HCT116 (cell line): ENCODE results near the gene ZNF618.

Experiments
- CTCF ChIP-seq, 3 experiments: fragments of 200-600 bp in 1 of 3; sonication (generic) in 1 of 3; IDR thresholded peaks in 2 of 3; conservative IDR thresholded peaks in 1 of 3; 2 replicates each; pipeline ENCODE4 v1.5.1; 2012 to 2017; ENCODE audit warnings: low read depth in 2 of 3, low read length in 2 of 3, antibody characterized with exemption in 1 of 3, borderline replicate concordance in 1 of 3, control low read depth in 1 of 3, mild to moderate bottlenecking in 1 of 3, mixed read lengths in 1 of 3, mixed run types in 1 of 3, moderate library complexity in 1 of 3; ENCODE audit not compliant: insufficient read depth in 1 of 3
- ELF1 ChIP-seq: IDR thresholded peaks from 2 replicates; pipeline ENCODE4 v1.6.1; 2012; ENCODE audit warnings: low read depth, borderline replicate concordance
- EZH2 ChIP-seq: fragments of 200-600 bp; sonication (generic); IDR thresholded peaks from 2 replicates; pipeline ENCODE4 v1.6.1; 2017; ENCODE audit warnings: antibody characterized with exemption, mixed run types
- EZH2phosphoT487 ChIP-seq: fragments of 200-600 bp; IDR thresholded peaks from 2 replicates; pipeline ENCODE4 v1.6.1; 2018; ENCODE audit warnings: antibody characterized with exemption, borderline replicate concordance
- MAX ChIP-seq: IDR thresholded peaks from 2 replicates; pipeline ENCODE4 v1.6.1; 2012
- POLR2A ChIP-seq: IDR thresholded peaks from 2 replicates; pipeline ENCODE4 v1.7.0; 2011; ENCODE audit warnings: borderline replicate concordance; ENCODE audit not compliant: insufficient read depth, insufficient read length; ENCODE audit errors: extremely low read depth
- POLR2AphosphoS5 ChIP-seq: IDR thresholded peaks from 2 replicates; pipeline ENCODE4 v1.6.1; 2011; ENCODE audit warnings: mild to moderate bottlenecking, low read depth, low read length, moderate library complexity
- RAD21 ChIP-seq: IDR thresholded peaks from 2 replicates; pipeline ENCODE4 v1.6.1; 2012; ENCODE audit warnings: low read depth, mild to moderate bottlenecking
- REST ChIP-seq: IDR thresholded peaks from 2 replicates; pipeline ENCODE4 v1.6.1; 2012; ENCODE audit warnings: low read depth
- SIN3A ChIP-seq: IDR thresholded peaks from 2 replicates; pipeline ENCODE4 v1.6.1; 2012; ENCODE audit warnings: low read depth
- SRF ChIP-seq: IDR thresholded peaks from 2 replicates; pipeline ENCODE4 v1.6.1; 2012; ENCODE audit warnings: low read depth
- TCF7L2 ChIP-seq: IDR thresholded peaks from 2 replicates; pipeline ENCODE4 v1.7.0; 2011; ENCODE audit warnings: borderline replicate concordance, inconsistent platforms; ENCODE audit not compliant: insufficient read depth, insufficient read length; ENCODE audit errors: extremely low read depth
- ZBTB33 ChIP-seq: IDR thresholded peaks from 2 replicates; pipeline ENCODE4 v1.6.1; 2011; ENCODE audit warnings: mild to moderate bottlenecking, low read length, moderate library complexity; ENCODE audit not compliant: insufficient replicate concordance; ENCODE audit errors: extremely low read depth

- TF ChIP-seq CTCF (IDR thresholded peaks at IDR 0.05 in 2 of 3, conservative IDR thresholded peaks at IDR 0.05 in 1 of 3; ENCODE audit: borderline replicate concordance in 1 of 3, insufficient read depth in 1 of 3, low read depth in 2 of 3, low read length in 2 of 3), result no peak
- no peak for TF ChIP-seq POLR2AphosphoS5
- TF ChIP-seq SIN3A, result no peak
- no peak for TF ChIP-seq REST
- no peak for TF ChIP-seq POLR2A
- TF ChIP-seq SRF, result no peak
- no peak for TF ChIP-seq EZH2phosphoT487
- TF ChIP-seq EZH2, result no peak
- TF ChIP-seq MAX, result no peak
- no peak for TF ChIP-seq ELF1
- TF ChIP-seq ZBTB33, result no peak
- no peak for TF ChIP-seq RAD21
- TF ChIP-seq TCF7L2, result no peak
Measured at GRCh38 chr9:113988385-113989016, 112.4 kb downstream of the ZNF618 start.
